HG03095 (cell line): ENCODE measurements around the gene REM1.
"Not testable (repeated sequence)": the region's sequence is repeated elsewhere in the genome, so short reads cannot be mapped to it uniquely, and the experiment has no call there.

Source experiments
- ATAC-seq: cut with Tn5 transposase; IDR thresholded peaks from one replicate; pipeline ENCODE4 v1.9.1; 2021; ENCODE audit warnings: moderate library complexity; ENCODE audit not compliant: unreplicated experiment

Gene REM1

DNA sequence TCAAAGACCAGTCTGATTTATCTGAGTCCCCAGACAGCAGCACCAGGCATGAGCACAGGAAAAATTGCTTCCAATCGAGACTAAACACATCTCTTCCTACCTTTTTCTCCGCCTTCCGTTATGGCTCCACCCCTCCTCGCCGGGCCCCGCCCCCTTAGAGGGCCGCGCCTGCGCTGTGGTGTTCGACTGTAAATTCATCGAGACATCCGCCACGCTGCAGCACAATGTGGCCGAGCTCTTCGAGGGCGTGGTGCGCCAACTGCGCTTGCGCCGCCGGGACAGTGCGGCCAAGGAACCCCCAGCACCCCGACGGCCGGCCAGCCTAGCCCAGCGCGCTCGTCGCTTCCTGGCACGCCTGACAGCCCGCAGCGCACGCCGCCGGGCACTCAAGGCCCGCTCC, 8.9 kb downstream of the REM1 start:
- ATAC-seq, result no peak

DNA sequence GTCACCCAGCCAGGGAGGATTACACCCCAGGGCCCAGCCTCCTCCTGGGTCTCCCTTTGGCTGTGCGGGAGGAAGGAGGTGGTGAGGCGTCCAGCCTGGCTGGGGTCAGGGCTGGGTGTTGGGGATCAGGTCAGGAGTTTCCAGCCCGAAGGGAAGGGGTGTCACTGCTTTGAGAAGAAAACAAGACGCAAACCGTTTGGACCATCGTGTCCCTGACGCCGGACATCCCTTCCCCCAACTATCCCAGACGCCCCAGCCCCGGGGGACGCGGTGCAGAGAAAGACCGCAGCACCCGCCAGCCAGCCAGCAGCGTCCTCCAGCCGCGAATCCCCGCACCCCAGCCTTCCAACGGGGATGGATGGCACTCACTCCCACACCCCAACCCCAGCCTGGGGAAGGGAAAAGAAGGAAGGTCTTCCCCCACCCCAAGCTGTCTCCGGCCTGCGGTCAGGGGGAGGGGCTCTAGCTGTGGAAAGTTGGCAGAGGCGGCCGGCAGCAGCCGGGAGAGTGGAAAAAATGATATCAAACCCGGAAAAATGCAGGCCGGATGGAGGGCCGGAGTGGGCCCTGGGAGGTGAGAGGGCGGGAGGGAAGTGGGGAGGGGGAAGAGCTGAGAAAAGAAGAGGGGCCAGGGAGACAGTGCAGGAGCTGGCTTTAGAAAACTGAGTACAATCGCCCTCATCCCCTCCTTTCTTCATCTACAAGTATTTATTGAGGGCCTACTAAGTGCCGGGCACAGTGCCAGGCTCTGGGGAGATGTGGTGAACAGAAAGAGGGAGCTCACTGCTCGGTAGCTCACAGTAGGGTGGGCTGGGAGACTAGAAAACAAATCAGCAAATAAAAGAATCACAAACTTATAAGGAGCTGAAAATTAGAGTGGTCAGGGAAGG, 10.6 kb downstream of the REM1 start:
- ATAC-seq, result no peak

DNA sequence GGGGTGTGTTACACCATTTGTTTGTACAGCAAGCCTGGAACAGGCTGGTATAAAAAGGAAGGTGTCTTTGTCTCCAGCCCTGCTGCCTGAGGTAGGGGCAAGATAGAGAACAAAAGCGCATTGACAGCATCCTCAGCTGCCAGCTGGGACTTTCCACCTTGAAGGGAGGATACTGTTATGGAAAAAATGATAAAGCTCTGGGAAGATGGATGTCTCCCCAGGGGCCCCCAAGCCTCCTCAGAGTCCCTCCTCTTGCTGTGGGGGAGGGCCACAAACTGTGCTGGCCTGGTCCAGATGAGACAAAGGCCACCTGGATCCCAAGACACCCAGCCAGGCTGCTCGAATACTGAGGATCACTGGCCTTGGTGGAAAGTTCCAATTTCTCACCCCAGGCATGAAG, 13.0 kb downstream of the REM1 start:
- no peak for ATAC-seq

DNA sequence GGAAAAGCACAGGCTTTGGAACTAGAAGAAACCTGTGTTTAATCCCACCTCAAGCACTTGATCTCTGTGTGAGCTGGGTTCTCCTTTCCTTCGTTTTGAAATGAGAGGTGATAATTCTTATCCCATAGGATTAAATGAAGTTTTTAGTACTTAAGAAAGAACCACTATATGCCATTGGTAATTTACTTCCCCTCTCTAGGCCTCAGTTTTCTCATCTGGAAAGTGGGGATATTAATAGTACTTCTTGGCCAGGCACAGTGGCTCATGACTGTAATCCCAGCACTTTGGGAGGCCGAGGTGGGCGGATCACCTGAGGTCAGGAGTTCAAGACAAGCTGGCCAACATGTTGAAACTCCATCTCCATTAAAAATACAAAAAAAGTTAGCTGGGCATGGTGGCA, 14.1 kb downstream of the REM1 start:
- ATAC-seq, result no peak

DNA sequence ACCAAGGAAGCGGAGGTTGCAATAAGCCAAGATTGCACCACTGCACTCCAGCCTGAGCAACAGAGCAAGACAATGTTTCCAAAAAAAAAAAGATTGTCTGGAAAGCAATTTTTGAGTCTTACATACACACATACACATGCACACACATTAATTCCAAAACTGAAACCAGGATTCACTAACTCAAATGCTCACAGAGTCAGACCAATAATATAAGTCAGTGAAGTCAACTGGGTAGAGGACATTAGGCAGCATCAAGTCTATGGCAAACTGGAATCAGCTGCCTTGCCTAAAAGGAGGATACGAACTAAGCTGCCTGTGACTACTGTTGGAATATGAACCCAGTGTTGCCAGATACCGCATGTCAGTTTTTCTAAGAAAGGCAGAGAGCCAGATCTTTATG, 15.7 kb downstream of the REM1 start:
- ATAC-seq, result no peak

DNA sequence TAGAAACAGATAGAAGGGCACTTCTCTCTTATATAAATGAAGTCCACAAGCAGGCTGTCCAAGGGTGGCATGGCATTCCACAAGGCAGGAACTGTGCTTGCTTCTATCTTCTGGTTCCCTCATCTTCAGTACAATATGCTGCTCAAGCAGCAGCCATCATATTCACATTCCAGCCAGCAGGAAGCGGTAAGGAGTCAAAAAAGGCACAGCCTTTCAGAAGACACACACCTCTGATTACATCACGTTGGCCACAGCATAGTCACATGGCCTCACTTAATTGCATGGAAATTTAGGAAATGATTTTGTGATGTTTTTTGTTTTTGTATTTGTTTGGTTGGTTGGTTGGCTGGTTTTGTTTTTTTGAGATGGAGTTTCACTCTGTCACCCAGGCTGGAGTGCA, 19.0 kb downstream of the REM1 start:
- no peak for ATAC-seq

DNA sequence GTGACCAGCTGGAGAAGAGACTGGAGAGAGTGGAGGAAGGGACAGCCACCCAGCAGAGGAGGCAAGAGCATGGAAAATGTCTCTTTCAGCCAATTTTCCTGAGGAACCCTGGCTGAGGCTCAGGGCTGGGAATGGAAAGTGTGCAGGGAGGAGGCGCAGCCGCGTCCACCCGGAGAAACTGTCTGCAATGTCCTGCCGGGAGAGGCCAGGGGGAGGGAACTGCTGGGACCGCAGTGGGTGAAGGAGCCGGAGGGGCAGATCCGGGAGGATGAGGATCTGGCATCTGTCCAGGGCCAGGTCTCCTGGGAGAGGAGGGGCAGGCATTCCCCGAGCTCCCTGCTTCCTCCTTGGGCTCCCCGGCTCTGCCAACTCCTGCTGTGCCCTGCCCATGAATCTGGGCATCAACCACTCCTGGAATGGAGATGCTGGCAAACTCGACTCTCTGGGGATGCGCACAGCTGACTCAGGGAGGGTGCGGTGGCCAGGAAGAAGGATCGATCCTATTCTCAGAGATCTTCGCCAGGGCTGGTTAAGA, 21.7 kb downstream of the REM1 start:
- ATAC-seq, result no peak

DNA sequence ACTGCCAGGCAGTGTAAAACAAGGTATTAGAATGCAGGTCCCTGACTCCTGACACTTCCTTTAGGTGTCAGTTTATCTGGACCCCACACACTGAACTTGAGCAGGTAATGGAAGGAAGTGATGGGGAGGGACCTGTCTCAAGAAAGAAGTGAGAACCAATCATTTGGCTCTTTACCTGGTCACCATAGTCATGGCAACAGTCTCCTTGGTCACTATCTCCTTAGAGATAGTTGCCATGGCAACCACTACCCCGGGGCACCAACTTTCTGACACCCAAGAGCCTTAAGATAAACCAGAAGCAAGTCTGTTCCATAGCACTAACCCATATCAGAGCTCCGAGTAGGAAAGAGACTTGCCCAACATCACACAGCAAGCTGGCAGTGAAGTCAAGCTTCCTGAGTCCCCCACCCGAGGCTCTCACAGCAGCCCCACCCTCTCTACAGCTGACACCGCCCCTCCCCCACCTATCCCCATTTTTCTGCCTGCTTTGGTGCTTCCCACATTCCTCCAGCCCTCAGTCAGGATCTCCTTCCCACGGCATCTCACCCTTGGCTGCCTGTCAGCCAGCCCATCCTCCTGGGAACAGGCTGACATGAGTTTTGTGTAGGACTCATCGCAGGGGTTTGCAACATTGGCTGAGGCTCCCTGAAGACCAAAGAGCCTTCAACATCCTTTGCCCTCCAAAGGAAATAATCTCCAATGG, 22.9 kb downstream of the REM1 start:
- no peak for ATAC-seq

DNA sequence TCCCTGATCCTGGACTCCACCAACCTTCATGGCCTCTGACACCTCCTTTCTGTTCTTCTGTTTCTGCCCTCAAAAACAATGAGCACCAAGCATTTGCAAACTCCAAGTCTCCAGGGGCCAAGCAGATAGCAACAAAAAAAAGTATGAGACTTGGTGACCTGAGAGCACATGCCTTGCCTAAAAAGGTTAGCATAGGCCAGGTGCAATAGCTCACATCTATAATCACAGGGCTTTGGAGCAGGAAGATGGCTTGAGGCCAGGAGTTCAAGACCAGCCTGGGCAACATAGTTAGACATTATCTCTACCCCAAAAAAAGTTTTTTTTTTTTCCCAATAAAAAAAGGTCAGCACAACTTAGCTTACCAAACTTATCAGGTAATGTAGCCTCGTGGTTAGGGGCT, 25.4 kb downstream of the REM1 start:
- ATAC-seq, result no peak

DNA sequence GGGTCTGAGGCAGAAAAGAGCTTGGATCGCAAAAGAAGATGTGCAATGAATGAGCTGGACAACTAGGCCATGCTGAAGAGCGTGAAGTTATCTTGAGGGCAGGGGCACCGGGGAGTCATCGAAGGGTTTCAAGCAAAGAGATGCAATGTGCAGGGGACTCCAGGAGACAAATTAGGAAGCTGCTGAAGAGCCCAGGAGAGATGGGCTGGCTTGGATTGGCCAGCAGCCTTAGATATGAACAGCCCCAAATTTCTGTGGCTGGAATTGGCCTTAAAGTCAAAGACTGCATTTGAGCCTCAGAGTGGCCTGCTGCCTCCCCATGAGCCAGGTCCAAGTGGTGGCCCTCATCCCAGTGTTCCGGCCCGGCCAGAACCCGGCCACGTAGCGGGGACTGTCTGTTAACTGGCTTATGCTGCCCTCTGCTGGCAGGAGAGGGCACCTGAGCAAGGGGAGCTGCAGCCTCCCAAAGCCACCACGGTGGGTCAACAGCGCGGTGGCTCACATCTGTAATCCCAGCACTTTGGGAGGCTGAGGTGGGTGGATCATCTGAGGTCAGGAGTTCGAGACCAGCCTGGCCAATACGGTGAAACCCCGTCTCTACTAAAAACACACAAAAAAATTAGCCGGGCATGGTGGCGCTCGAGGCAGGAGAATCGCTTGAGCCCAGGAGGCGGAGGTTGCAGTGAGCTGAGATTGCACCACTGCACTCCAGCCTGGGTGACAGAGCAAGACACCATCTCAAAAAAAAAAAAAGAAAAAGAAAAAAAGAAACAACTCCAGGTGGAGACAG, 28.0 kb downstream of the REM1 start:
- ATAC-seq, result peak; percentile 94

DNA sequence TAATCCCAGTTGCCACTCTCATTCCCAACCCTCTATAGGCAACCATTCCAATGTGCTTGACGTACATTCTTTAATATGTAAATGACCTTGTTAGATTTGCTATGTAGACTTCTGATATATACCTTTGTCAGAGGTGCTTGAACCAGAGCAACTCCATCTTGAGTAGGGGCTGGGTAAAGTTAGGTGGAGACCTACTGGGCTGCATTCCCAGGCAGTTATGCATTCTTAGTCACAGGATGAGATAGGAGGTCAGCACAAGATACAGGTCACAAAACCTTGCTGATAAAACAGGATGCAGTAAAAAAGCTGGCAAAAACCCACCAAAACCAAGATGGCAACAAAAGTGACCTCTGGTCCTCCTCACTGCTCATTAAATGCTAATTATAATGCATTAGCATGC, 30.8 kb downstream of the REM1 start:
- ATAC-seq, result no peak

DNA sequence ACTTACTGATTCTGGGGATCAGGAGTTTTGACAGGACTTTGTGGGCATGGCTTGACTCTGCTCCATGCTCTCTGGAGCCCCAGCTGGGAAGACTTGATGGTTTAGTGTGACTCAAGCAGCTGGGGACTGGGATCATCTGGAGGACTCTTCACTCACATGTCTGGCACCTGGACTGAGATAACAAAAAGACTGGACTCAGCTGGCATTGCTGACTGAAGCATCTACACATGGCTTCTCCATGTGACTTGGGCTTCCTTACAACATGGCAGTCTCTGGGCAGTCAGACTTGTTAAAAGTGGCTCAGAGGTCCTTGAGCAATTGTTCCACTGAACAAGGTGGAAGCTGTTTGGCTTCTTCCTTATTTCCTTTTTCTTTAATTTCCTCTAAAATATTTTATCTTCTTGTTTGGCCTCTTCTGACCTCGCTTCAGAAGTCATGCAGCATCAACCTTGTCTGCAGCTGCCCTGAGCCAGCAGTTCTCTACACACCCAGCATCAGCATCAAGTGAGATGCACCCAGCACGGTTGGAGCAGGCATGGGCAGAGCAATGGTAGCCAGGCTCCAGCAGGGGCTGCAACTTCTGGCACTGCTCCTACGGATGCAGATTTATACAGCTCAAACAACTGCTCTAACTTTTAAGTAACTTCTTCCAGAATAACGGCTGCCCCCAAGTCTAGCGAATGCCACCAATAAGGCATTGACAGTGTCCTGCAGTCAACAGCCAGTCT, 33.6 kb downstream of the REM1 start:
- no peak for ATAC-seq

DNA sequence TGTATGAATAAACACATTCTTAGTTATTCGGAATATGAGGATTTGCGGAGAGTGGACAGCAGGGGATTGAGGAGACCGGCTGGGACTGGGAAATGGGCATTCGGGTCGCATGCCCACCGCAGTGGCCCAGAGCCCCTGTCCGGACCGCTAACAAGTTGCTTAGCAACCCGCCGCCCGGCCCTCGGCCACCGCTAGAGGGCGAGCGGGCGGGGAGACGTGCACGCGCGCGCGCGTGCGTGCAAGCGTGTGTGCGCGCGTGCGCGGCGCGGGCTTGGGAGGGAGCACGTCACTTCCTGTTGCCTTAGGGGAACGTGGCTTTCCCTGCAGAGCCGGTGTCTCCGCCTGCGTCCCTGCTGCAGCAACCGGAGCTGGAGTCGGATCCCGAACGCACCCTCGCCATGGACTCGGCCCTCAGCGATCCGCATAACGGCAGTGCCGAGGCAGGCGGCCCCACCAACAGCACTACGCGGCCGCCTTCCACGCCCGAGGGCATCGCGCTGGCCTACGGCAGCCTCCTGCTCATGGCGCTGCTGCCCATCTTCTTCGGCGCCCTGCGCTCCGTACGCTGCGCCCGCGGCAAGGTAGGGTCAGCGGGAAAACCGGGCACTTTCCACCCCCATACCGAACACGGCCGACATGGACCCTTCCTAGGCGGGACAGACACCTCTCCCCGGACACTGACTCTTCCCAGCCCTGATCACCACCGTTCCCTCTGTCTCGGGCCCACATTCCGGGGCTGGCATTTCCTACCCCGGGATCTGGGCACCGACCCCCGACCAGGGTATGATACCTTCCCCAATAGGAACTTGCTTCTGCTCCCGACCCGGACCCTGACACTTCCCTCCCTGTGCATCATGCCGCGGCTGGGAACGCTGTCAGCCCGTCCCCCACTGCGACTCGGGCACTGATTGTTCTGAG, 39.3 kb downstream of the REM1 start, which contains the start of gene HM13:
Gene HM13, plus strand, starts transcription at position 289 of the 918 bp plus-strand sequence. Its CDS starts 110 bp downstream, at position 399.
- peak; percentile 84 for ATAC-seq

DNA sequence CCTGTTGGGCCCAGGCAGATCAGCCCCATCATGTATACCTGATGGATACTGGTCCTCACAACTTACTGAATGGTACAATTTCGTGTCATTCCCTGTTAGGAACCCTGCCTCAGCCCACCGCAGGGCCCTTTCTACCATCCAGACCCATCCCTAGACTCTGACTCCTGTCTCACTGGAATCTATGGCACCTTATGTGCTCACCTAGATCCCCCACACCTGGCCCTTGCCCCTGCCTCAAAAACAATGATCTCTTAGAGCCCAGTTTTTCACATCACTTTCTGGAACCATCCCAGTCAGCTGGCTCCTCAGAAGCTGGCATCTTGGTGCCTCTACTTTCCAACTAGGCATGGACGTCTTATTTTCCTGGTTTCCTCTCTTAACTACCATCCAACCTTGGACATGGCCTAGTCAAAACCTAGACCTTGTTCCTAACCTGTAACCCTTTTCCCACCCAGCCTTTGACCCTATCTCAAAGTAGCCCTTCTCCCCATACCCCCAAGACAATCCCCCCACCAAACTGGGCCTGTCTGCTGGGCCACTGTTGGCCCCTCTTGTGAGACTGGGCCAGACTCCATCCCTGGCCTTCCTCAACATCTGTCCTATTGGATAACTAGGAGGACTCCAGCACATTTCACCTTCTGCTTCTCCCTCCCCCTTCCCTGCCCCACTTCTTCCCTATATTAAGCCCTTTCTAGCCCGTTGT, 40.1 kb downstream of the REM1 start:
- peak; percentile 3 for ATAC-seq

DNA sequence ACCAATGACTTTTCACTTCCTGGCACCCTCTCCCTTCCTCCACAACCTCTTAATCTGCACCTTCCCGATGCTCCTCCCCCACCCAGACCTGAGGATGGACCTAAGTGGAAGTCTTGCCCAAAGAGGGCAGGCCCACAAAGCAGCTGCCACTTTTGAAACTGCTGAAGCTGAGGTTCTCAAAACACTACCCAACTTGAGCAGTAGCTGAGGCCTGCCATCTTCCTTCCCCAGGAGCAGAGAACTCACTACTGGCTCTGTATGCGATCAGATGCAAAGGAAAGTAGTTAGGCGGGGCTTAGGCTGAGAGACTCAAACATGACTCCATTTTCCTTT, 40.7 kb downstream of the REM1 start:
- ATAC-seq, result no peak

DNA sequence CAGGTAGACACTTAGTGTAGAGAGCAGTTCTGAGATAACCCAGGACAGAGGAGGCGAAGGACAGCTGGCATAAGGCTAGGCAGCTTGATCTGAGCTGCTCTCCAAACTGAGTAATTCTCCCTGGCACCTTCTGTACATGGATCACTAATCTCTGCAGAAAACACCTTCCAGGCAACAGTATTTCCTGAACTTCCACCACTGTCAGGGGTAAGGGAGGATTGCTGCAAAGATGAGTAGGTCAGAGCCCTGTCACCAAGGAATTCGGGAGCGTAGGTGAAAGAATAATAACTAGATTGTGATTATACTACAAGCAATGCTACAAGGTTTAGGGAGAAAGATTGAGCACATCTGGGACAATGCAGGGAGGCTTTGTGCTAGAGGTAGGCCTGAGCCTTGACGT, 41.1 kb downstream of the REM1 start:
- no peak for ATAC-seq

DNA sequence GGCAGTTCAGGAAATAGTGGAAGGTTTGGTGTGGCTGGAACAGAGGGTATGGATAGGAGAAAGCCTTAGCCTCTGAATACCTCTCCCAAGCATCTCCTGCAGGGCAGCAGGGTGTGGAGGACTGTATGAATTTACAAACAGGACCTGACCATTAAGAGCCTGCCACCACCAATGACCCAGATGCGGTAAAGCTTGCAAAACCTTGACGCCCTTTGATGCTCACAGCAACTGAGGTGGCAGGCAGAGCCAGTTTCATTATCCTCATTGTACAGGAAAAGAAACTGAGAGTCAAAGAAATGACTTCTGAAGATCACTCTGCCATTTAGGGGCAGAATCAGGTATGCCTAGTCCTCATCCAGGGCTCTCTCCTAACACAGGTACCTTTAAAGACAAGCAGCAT, 41.6 kb downstream of the REM1 start:
- no peak for ATAC-seq

DNA sequence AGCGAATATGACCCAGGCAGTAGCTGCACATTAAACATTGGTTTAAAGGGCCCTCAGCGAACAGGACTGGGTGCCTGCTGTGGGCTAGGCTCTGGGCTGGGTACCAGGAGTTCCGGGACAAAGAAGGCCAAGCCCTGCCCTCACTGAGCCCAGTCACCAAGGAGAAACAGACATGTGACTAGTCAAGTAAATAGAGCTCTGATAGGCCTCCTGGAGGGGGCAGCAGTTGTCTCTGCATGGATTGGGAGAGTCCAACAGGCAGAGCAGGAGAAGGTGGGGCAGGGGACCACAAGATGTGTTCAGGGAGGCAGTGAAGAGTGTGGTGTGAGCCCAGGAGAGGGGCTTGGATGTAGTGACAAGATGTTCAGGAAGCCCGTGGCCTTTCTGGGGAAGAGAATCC, 42.3 kb downstream of the REM1 start:
- no peak for ATAC-seq

DNA sequence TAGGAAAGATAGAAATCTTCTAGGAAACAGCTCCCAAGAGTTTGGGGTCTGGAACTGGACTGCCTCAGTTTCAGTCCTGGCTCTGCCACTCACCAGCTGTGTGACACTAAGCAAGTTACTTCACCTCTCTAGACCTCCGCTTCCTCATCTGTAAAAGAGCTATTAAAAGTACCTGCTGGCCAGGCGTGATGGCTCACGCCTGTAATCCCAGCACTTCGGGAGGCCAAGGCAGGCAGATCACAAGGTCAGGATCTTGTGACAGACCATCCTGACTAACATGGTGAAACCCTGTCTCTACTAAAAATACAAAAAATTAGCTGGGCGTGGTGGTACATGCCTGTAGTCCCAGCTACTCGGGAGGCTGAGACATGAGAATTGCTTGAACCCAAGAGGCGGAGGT, 46.2 kb downstream of the REM1 start:
- not testable (repeated sequence) for ATAC-seq
